ENCODE results near the gene SPSB1. TPM values are rescaled to one million over a fixed set of nuclear protein-coding genes. Genes with fewer than 3 reads are reported as not detected.
"Not testable (repeated sequence)": the region's sequence is repeated elsewhere in the genome, so short reads cannot be mapped to it uniquely, and the experiment has no call there.

SPSB1 gene
- total RNA-seq, 4 donors from 2014 or later = 28.3 to 49.2 (median 42.1) TPM

- Histone ChIP-seq H3K27ac (no peak overlapping the region), H3K9me3 (no peaks in the 10 kb centered on the region), H3K27me3 (no peaks in the 10 kb centered on the region), H3K4me1 (peaks cover 60% of the 10 kb centered on the region), H3K36me3 (no peaks in the 10 kb centered on the region), H3K4me3 (no peak overlapping the region)
- 82% methylated on average over 9 of the region's 9 CpGs for WGBS
- no peak for DNase-seq (ENCODE audit: low spot score in 2 of 2)
- TF ChIP-seq CTCF (IDR thresholded peaks at IDR 0.05) (no peak), EP300 (IDR thresholded peaks at IDR 0.05) (no peak), POLR2AphosphoS5 (IDR thresholded peaks at IDR 0.05) (no peak), POLR2A (IDR thresholded peaks at IDR 0.05) (no peak)
These were observed 5.1 kb downstream of the SPSB1 start for GRCh38 chr1:9297831-9298230.

GRCh38 chr1:9298282-9298681 is 5.6 kb downstream of the SPSB1 start:
- no peaks in the 10 kb centered on the region for H3K27me3 ChIP-seq
- H3K9me3 ChIP-seq = no peaks in the 10 kb centered on the region
- H3K4me3 ChIP-seq = no peak overlapping the region
- no peaks in the 10 kb centered on the region for H3K36me3 ChIP-seq
- WGBS = 46% methylated on average over 3 of the region's 3 CpGs
- DNase-seq (ENCODE audit: low spot score in 2 of 2) = no peak
- TF ChIP-seq EP300 (IDR thresholded peaks at IDR 0.05) (no peak), POLR2A (IDR thresholded peaks at IDR 0.05) (no peak), POLR2AphosphoS5 (IDR thresholded peaks at IDR 0.05) (no peak), CTCF (IDR thresholded peaks at IDR 0.05) (no peak)
- H3K27ac ChIP-seq = no peak overlapping the region
- H3K4me1 ChIP-seq = peaks cover 64% of the 10 kb centered on the region

GRCh38 chr1:9299571-9300541 is 7.2 kb downstream of the SPSB1 start:
- H3K36me3 ChIP-seq; H3K4me3 ChIP-seq; DNase-seq (ENCODE audit: low spot score in 2 of 2); H3K9me3 ChIP-seq; H3K27me3 ChIP-seq: not testable (repeated sequence)
- 67% methylated on average over 16 of the region's 16 CpGs for WGBS
- Histone ChIP-seq H3K4me1 (peaks cover 65% of the 10 kb centered on the region), H3K27ac (peak overlapping the region; percentile 67)

GRCh38 chr1:9300573-9300972 is 7.9 kb downstream of the SPSB1 start:
- Histone ChIP-seq H3K9me3 (no peaks in the 10 kb centered on the region), H3K4me1 (peaks cover 62% of the 10 kb centered on the region), H3K27me3 (no peaks in the 10 kb centered on the region), H3K27ac (peak overlapping the region; percentile 67), H3K4me3 (no peak overlapping the region), H3K36me3 (no peaks in the 10 kb centered on the region)
- no peak for DNase-seq (ENCODE audit: low spot score in 2 of 2)
- WGBS = 67% methylated on average over 6 of the region's 6 CpGs
- TF ChIP-seq EP300 (IDR thresholded peaks at IDR 0.05) (no peak), POLR2AphosphoS5 (IDR thresholded peaks at IDR 0.05) (no peak), POLR2A (IDR thresholded peaks at IDR 0.05) (no peak), CTCF (IDR thresholded peaks at IDR 0.05) (no peak)

GRCh38 chr1:9302745-9303524 is 10.2 kb downstream of the SPSB1 start:
- Histone ChIP-seq H3K36me3 (no peaks in the 10 kb centered on the region), H3K9me3 (no peaks in the 10 kb centered on the region), H3K27ac (peak overlapping the region; percentile 10), H3K27me3 (no peaks in the 10 kb centered on the region), H3K4me3 (no peak overlapping the region), H3K4me1 (peaks cover 48% of the 10 kb centered on the region)
- DNase-seq (ENCODE audit: low spot score in 2 of 2) = no peak
- no peak for TF ChIP-seq CTCF (IDR thresholded peaks at IDR 0.05)
- peak in 2 of 3 donors; percentile 2 to 12 for TF ChIP-seq POLR2AphosphoS5 (IDR thresholded peaks at IDR 0.05)
- 52% methylated on average over 9 of the region's 9 CpGs for whole genome bisulfite sequencing
